Epithelial cell of proximal tubule (primary cell): ENCODE data around the gene RAPGEF5. TPM values are rescaled to one million over a fixed set of nuclear protein-coding genes. Genes with fewer than 3 reads are reported as not detected.

Experiments used
- DNase-seq: peaks from one replicate; pipeline ENCODE4 v3.0.0-alpha.2; 2011; ENCODE audit warnings: low read depth
- H3K4me3 ChIP-seq: 2 replicates; pipeline ENCODE4 v1.5.1; 2011; ENCODE audit warnings: low read depth, mild to moderate bottlenecking, low read length
- CTCF ChIP-seq: conservative IDR thresholded peaks from 2 replicates; pipeline ENCODE4 v1.5.1; 2012; ENCODE audit warnings: low read depth, mild to moderate bottlenecking, low read length
- total RNA-seq: library from RNA; depleted of rRNA; stranded (reverse); fragments of >200 nt; gene quantifications from 2 replicates; pipeline ENCODE4 v1.2.3, GENCODE V29; 2015

Gene RAPGEF5
- total RNA-seq, 1 donor from 2014 or later, result 8.3 TPM

- TF ChIP-seq CTCF, result no peak
- H3K4me3 ChIP-seq, result no peak overlapping the region
- DNase-seq, result no peak
Measured at GRCh38 chr7:22330903-22331302, 26.1 kb downstream of the RAPGEF5 start.

DNA sequence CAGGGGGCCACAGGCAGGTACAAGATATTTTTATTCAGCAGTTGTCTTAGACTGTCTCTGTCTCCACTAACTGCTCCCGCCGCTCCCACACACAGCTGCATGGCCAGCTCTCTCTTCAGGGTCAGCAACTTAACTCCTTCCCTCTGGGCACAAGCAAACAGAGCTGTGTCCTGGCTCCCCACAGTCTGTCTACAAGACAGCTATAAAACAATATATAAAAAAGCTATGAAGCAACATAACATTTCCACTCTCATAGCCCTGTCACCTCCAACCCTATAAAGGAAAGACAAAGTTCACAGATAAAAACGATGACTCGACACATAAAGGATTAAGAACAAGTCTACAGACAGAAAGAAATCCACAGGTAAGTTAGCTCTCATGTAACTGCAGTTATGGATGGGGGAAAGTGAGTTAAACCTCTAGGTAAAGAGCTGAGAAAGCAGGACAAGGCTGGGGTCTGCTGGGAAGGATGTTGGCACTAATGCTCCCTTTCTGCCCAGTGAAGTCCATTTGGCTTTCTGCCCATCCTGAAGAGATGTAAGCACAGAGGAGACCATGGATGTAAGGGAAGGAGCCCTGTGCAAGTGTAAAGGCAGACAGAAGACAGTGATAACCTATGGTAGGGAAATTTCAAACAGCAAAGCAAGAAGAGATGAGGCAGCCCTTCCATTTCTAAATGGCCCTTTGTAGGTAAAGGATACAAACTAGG is 27.0 kb downstream of the RAPGEF5 start:
- no peak for TF ChIP-seq CTCF
- no peak overlapping the region for H3K4me3 ChIP-seq
- no peak for DNase-seq

GRCh38 chr7:22326181-22326580 is 30.8 kb downstream of the RAPGEF5 start:
- TF ChIP-seq CTCF, result no peak

DNA sequence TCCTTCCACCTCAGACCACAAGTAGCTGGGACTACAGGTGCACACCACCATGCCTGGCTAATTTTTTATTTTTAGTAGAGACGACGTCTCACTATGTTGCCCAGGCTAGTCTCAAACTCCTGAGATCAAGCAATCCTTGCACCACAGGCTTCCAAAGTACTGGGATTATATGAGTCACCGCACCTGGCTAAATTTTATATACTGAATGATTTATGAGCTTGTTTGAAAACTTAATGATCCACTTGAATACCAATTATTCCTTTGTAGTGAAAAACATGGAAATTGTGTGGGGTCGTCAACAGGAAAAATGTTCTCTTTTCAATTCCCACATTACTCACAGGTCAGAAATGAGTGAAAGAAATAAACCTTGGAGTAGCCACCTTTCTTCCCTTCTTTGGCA is 31.3 kb downstream of the RAPGEF5 start:
- no peak overlapping the region for H3K4me3 ChIP-seq
- TF ChIP-seq CTCF, result no peak
- no peak for DNase-seq

More at GRCh38 chr7:22326181-22326580, 30.8 kb downstream of the RAPGEF5 start:
- H3K4me3 ChIP-seq, result no peak overlapping the region
- no peak for DNase-seq

DNA sequence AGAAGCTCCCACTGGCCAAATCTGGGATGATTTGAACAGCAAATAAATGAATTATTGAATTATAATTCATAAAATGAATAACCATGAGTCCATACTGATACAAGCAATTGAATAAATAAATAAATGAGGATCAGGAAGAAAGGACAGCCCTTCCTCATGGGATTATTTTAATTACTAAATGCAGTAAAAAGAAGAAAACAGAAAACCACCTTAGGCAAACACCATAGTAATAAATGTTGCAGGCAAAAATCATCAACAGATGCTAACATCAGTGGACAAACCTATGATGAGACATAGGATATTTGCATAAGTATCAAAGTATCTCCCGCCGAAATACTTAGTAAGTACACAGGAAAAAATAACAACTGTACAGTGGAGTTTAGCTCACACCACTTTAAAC is 33.2 kb downstream of the RAPGEF5 start:
- DNase-seq, result no peak
- no peak overlapping the region for H3K4me3 ChIP-seq
- no peak for TF ChIP-seq CTCF

GRCh38 chr7:22320416-22320815 is 36.5 kb downstream of the RAPGEF5 start:
- DNase-seq, result no peak
- no peak overlapping the region for H3K4me3 ChIP-seq
- TF ChIP-seq CTCF, result no peak
